Parathyroid adenoma (tissue), 2 donors: Measurements from ENCODE around the gene PER2.
"Not testable (repeated sequence)": the region's sequence is repeated elsewhere in the genome, so short reads cannot be mapped to it uniquely, and the experiment has no call there.

Experiments
- H2AFZ ChIP-seq: fragments of 300-600 bp; sonication (generic); one replicate; pipeline ENCODE4 v1.7.0; 2017; ENCODE audit warnings: antibody characterized with exemption, mild to moderate bottlenecking
- H3K27ac ChIP-seq: fragments of 300-600 bp; sonication (generic); one replicate; pipeline ENCODE4 v1.7.0; 2017
- H3K27me3 ChIP-seq: fragments of 300-600 bp; sonication (generic); one replicate; pipeline ENCODE4 v1.7.0; 2017; ENCODE audit warnings: low read length; ENCODE audit not compliant: control insufficient read depth, insufficient read depth
- H3K36me3 ChIP-seq: fragments of 300-600 bp; sonication (generic); one replicate; pipeline ENCODE4 v1.7.0; 2017; ENCODE audit warnings: low read length; ENCODE audit not compliant: control insufficient read depth, insufficient read depth
- H3K4me1 ChIP-seq: fragments of 300-600 bp; sonication (generic); one replicate; pipeline ENCODE4 v1.7.0; 2017; ENCODE audit warnings: control low read depth
- H3K4me2 ChIP-seq: fragments of 300-600 bp; sonication (generic); one replicate; pipeline ENCODE4 v1.7.0; 2017; ENCODE audit warnings: low read length
- H3K4me3 ChIP-seq: fragments of 300-600 bp; sonication (generic); one replicate; pipeline ENCODE4 v1.7.0; 2017; ENCODE audit warnings: low read depth, low read length
- H3K79me2 ChIP-seq: fragments of 300-600 bp; sonication (generic); one replicate; pipeline ENCODE4 v1.7.0; 2017; ENCODE audit warnings: control low read depth
- H3K9ac ChIP-seq: fragments of 300-600 bp; sonication (generic); one replicate; pipeline ENCODE4 v1.7.0; 2017; ENCODE audit warnings: mild to moderate bottlenecking
- H3K9me3 ChIP-seq: fragments of 300-600 bp; sonication (generic); one replicate; pipeline ENCODE4 v1.7.0; 2017; ENCODE audit warnings: low read length; ENCODE audit not compliant: control insufficient read depth
- CTCF ChIP-seq: fragments of 300-600 bp; sonication (generic); IDR thresholded peaks from one replicate; pipeline ENCODE4 v1.7.0; 2017; ENCODE audit warnings: antibody characterized with exemption, mild to moderate bottlenecking
- donor health status: primary hyperparathyroidism.

Gene PER2

GRCh38 chr2:238287737-238288649 is at the start of gene PER2:
PER2 (minus strand) TSS chr2:238288610; CDS start chr2:238277936, 10,674 bp downstream.
- H3K4me2 ChIP-seq = peak within 1 kb of the TSS; percentile 90
- peak within 1 kb of the TSS; percentile 88 for H3K4me3 ChIP-seq
- H3K27ac ChIP-seq = peak within 1 kb of the TSS; percentile 77
- H3K79me2 ChIP-seq = peaks cover 15% of the 10 kb centered on the region
- H3K9ac ChIP-seq = peak within 1 kb of the TSS; percentile 82
- H3K27me3 ChIP-seq = no peaks in the 10 kb centered on the region
- no peaks in the 10 kb centered on the region for H3K9me3 ChIP-seq
- TF ChIP-seq CTCF = peak; percentile 23
- H2AFZ ChIP-seq = peak within 1 kb of the TSS; percentile 91
- no peaks in the 10 kb centered on the region for H3K36me3 ChIP-seq
- H3K4me1 ChIP-seq = no peaks in the 10 kb centered on the region

- Histone ChIP-seq H3K4me3 (no peak overlapping the region), H3K27me3 (no peaks in the 10 kb centered on the region), H3K4me2 (no peak overlapping the region), H3K36me3 (no peaks in the 10 kb centered on the region), H3K27ac (no peak overlapping the region), H3K9me3 (no peaks in the 10 kb centered on the region), H2AFZ (no peak overlapping the region), H3K4me1 (no peaks in the 10 kb centered on the region), H3K9ac (no peak overlapping the region), H3K79me2 (peaks cover 4% of the 10 kb centered on the region)
- TF ChIP-seq CTCF = no peak
These were observed 49.4 kb upstream of the PER2 start for GRCh38 chr2:238337846-238338245.

- Histone ChIP-seq H3K4me3 (no peak overlapping the region), H2AFZ (no peak overlapping the region), H3K27ac (no peak overlapping the region), H3K9me3 (no peaks in the 10 kb centered on the region), H3K4me2 (no peak overlapping the region), H3K9ac (no peak overlapping the region), H3K79me2 (peaks cover 5% of the 10 kb centered on the region), H3K4me1 (no peaks in the 10 kb centered on the region), H3K36me3 (no peaks in the 10 kb centered on the region), H3K27me3 (no peaks in the 10 kb centered on the region)
- no peak for TF ChIP-seq CTCF
These were observed 48.5 kb upstream of the PER2 start for GRCh38 chr2:238336793-238337444.

GRCh38 chr2:238336151-238336550 is 47.7 kb upstream of the PER2 start:
- Histone ChIP-seq H3K27ac (no peak overlapping the region), H3K27me3 (no peaks in the 10 kb centered on the region), H3K4me2 (no peak overlapping the region), H3K9me3 (no peaks in the 10 kb centered on the region), H2AFZ (no peak overlapping the region), H3K36me3 (no peaks in the 10 kb centered on the region), H3K79me2 (peaks cover 8% of the 10 kb centered on the region), H3K4me3 (no peak overlapping the region), H3K4me1 (no peaks in the 10 kb centered on the region), H3K9ac (no peak overlapping the region)
- no peak for TF ChIP-seq CTCF

- H3K9me3 ChIP-seq, H2AFZ ChIP-seq, H3K4me2 ChIP-seq, H3K4me1 ChIP-seq, H3K4me3 ChIP-seq, H3K27ac ChIP-seq, H3K27me3 ChIP-seq, H3K36me3 ChIP-seq, H3K79me2 ChIP-seq, H3K9ac ChIP-seq: not testable (repeated sequence)
These were observed 47.2 kb upstream of the PER2 start for GRCh38 chr2:238335591-238335990.
